Tibial nerve (tissue), 4 donors: ENCODE measurements around the gene GAB3.

Source experiments
- CTCF ChIP-seq, 5 experiments: fragments of 200-600 bp in 3 of 5; fragments of 450-650 bp in 2 of 5; sonication (generic) in 3 of 5; IDR thresholded peaks; one replicate each; pipeline ENCODE4 v1.5.1; 2016 to 2019; ENCODE audit warnings: antibody characterized with exemption in 5 of 5, mild to moderate bottlenecking in 3 of 5, moderate library complexity in 2 of 5
- EP300 ChIP-seq, 2 donors: sonication (generic); formaldehyde crosslinking; IDR thresholded peaks; one replicate each; pipeline ENCODE4 v1.6.1; 2017; ENCODE audit warnings: antibody characterized with exemption in 2 of 2, mild to moderate bottlenecking in 1 of 2
- POLR2A ChIP-seq, 2 donors: fragments of 450-650 bp; IDR thresholded peaks; one replicate each; pipeline ENCODE4 v1.6.1; 2017; ENCODE audit warnings: antibody characterized with exemption in 2 of 2, mild to moderate bottlenecking in 2 of 2, moderate library complexity in 2 of 2

GRCh38 chrX:154655786-154656185 is 95.1 kb downstream of the GAB3 start:
- TF ChIP-seq CTCF (IDR thresholded peaks at IDR 0.05) = no peak
- no peak for TF ChIP-seq POLR2A (IDR thresholded peaks at IDR 0.05)
- TF ChIP-seq EP300 (IDR thresholded peaks at IDR 0.05) = no peak
